NCI-H2081 (cell line): Measurements from ENCODE around the gene MMP28.

Source experiments
- DNase-seq, 2 experiments: peaks; one replicate each; lab custom pipeline; 2025; lab: John Stamatoyannopoulos, UW

Gene MMP28

GRCh38 chr17:35726127-35726952 lies 69.1 kb downstream of the MMP28 start:
- peak in 1 of 2 experiments; percentile 21 for DNase-seq

- no peak for DNase-seq
Measured at GRCh38 chr17:35725802-35726126, 69.7 kb downstream of the MMP28 start.

GRCh38 chr17:35725058-35725457 lies 70.4 kb downstream of the MMP28 start:
- no peak for DNase-seq

- DNase-seq, result no peak
Measured at GRCh38 chr17:35723735-35724134, 71.7 kb downstream of the MMP28 start.

GRCh38 chr17:35717475-35717874 lies 78.0 kb downstream of the MMP28 start:
- DNase-seq, result no peak

GRCh38 chr17:35716897-35717465 lies 78.5 kb downstream of the MMP28 start:
- no peak for DNase-seq

- no peak for DNase-seq
Measured at GRCh38 chr17:35716173-35716572, 79.3 kb downstream of the MMP28 start.
